GM12865 (cell line): ENCODE data around the gene EHMT1.

Source experiments
- DNase-seq: peaks from one replicate; pipeline ENCODE4 v3.0.0; 2010; ENCODE audit warnings: low read depth
- H3K4me3 ChIP-seq: 2 replicates; pipeline ENCODE4 v1.5.1; 2011; ENCODE audit warnings: mild to moderate bottlenecking, low read depth, low read length, control low read depth
- TF ChIP-seq, protein P1 (sequence below): IDR thresholded peaks from 2 replicates; pipeline ENCODE4 v1.5.1; 2011; ENCODE audit warnings: low read length, control low read depth, low read depth, inconsistent platforms; ENCODE audit not compliant: insufficient read depth; ENCODE audit errors: missing control alignments

Gene EHMT1

DNA sequence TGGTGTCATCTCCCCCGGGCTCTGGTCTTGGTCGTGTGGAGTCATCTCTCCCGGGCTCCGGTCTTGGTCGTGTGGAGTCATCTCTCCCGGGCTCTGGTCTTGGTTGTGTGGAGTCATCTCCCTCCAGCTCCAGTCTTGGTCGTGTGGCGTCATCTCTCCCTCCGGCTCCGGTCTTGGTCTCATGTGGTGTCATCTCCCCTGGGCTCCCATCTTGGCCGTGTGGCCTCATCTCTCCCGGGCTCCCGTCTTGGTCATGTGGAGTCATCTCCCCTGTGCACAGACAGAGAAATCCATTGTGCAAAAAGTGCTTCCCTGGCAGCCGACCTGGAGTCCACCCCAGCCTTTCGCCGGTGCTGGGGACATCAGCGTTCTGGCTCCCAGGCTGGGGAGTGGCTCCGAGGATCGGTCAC, 167.7 kb downstream of the EHMT1 start:
- TF ChIP-seq, protein P1, sequence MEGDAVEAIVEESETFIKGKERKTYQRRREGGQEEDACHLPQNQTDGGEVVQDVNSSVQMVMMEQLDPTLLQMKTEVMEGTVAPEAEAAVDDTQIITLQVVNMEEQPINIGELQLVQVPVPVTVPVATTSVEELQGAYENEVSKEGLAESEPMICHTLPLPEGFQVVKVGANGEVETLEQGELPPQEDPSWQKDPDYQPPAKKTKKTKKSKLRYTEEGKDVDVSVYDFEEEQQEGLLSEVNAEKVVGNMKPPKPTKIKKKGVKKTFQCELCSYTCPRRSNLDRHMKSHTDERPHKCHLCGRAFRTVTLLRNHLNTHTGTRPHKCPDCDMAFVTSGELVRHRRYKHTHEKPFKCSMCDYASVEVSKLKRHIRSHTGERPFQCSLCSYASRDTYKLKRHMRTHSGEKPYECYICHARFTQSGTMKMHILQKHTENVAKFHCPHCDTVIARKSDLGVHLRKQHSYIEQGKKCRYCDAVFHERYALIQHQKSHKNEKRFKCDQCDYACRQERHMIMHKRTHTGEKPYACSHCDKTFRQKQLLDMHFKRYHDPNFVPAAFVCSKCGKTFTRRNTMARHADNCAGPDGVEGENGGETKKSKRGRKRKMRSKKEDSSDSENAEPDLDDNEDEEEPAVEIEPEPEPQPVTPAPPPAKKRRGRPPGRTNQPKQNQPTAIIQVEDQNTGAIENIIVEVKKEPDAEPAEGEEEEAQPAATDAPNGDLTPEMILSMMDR: no peak
- no peak for DNase-seq
- no peak overlapping the region for H3K4me3 ChIP-seq

GRCh38 chr9:137787381-137787780, 168.6 kb downstream of the EHMT1 start:
- TF ChIP-seq, protein P1: no peak
- no peak for DNase-seq
- no peak overlapping the region for H3K4me3 ChIP-seq

DNA sequence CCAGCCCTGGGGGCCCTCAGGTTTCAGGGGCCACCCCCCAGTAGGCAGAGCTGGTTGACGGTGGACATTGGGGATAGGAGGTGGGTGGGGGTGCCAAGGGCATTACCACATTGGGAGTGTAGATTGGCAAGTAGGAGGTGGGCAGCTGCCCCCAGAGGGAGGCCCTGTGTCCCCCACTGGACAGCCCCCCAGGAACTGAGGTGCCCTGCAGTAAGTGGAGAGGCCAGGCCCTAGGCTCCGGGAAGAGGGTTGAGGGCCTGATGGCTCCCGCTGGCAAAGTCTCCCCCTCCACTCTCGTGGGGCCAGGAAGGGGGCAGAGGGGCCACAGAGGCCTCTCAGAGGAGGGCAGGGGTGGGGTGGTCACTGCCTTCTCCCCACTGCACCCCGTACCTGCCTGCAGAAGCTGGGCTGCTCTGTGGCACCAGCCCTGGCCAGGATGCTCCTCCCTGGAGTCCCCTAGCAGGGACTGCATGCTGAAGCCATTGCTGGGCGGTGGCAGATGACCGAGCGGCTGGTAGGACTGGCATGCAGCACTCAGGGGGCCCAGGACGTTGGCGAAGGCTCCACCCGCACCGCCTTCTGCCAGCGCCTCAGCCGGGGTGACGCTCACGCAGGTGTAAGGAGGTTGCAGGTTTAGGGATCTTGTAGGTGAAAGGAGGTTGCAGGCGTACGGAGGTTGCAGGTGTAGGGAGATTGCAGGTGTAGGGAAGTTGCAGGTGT, 169.1 kb downstream of the EHMT1 start:
- TF ChIP-seq, protein P1: no peak
- no peak overlapping the region for H3K4me3 ChIP-seq
- DNase-seq: no peak

DNA sequence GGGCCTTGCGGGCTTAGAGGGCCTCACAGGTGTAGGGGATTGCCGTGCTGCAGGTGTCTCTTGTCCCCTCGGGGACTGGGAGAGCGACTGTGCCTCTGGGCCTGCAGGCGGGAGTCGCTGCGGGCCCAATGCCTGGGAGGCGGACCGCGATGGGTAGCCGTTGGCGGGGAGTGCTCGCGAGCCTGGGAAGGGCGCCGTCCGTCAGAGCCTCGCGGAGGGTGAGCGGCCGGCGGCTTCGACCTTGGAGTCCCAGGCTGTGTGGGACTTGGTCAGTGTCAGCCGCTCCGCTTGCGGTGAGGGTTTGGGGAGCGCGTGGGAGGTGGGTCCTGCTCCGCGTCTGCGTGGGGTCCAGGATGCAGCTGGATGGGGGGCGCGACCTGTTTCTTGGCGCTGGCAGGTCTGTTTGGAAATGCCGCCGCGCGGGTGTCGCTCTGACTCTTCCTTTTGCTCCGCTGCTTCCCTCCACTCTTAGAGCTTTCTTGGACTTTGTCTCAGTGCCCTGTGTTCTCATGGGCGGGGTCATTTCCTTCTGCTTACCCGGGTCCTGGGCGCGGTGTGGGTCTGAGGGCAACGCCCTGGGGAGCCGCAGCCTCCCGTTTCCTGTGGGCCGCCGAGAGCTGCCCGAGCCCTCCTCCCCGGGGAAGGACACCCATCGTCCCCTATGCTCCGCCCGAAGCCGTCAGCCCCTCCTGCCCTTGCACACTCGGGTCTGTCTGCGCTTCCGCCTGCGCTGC, 169.9 kb downstream of the EHMT1 start:
- H3K4me3 ChIP-seq: no peak overlapping the region
- TF ChIP-seq, protein P1: no peak
- DNase-seq: no peak

DNA sequence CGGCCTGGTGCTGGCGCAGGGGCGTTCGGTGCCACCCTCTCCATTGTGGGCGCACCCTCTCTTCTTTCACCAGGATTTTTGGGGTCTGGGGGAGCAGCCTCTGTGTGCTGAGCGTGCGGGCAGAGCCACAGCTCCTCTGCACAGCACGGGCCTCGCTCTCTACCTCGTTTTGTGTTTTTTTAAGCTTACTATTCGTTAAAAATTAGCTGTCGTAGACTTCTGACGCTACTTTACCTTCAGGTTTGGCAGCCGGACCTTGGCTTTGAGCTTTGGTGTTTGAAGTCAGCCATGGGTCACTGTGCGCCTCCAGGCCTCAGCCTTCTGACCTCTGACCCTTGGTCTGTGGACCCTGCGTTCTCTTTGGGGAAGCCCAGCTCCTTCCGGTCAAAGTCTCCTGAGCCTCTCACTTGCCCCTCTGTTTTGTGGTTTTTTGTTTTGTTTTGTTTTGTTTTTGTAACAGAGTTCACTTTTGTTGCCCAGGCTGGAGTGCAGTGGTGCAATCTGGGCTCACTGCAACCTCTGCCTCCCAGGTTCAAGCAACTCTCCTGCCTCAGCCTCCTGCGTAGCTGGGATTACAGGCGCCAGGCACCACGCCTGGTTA, 170.6 kb downstream of the EHMT1 start:
- H3K4me3 ChIP-seq: no peak overlapping the region
- TF ChIP-seq, protein P1: no peak
- no peak for DNase-seq

DNA sequence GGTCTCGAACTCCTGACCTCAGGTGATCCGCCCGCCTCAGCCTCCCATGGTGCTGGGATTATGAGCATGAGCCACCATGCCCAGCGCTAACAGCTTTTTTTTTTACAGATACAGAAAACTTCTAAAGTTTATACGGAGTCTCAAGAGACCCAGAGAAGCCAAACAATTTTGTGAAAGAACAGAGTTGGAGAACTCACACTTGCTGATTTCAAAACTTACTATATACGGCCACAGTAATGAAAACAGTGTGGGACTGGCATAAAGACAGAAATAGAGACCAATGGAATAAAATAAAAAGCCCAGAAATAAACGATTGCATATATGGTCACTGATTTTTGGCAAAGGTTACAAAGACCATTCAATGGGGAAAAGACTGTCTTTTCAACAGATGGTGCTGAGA, 173.1 kb downstream of the EHMT1 start:
- no peak overlapping the region for H3K4me3 ChIP-seq
- TF ChIP-seq, protein P1: no peak
- DNase-seq: no peak
